ENCODE measurements around the gene ADAM20. TPM values are rescaled to one million over a fixed set of nuclear protein-coding genes. Genes with fewer than 3 reads are reported as not detected.
"Not testable (repeated sequence)": the region's sequence is repeated elsewhere in the genome, so short reads cannot be mapped to it uniquely, and the experiment has no call there.

ADAM20 gene
- total and polyA plus RNA-seq, 2 donors (not counting 1 experiment from before 2014, with no cell fraction given), result 0.02 to 1.2 TPM

DNA sequence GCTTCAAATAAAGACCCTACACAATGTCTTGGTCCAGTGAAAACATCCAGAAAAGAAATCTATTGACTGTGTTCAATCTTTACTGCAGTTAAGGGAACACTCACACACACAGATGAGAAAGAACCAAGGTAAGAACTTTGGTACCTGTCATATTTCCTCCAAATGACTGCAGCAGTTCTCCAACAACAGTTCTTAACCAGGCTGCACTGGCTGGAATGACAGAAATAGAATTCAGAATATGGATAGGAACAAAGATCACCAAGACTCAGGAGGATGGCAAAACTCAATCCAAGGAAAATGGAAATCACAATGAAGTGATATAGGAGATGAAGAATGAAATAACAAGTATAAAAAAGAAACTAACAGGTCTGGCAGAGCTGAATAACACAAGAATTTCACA, 36.6 kb downstream of the ADAM20 start:
- Histone ChIP-seq H3K4me2 (ENCODE audit: extremely low read depth, insufficient read depth, low read length) (no peak overlapping the region), H2AFZ (ENCODE audit: low read length) (no peak overlapping the region), H3K9me3 (ENCODE audit: control insufficient read depth, insufficient read depth, low read depth, low read length) (no peaks in the 10 kb centered on the region), H4K20me1 (ENCODE audit: control insufficient read depth, extremely low read depth, insufficient read depth, low read length) (no peaks in the 10 kb centered on the region), H3K9ac (ENCODE audit: insufficient read depth, low read length) (no peak overlapping the region), H3K27ac (ENCODE audit: insufficient read depth, low read length) (no peak overlapping the region), H3K4me1 (ENCODE audit: control insufficient read depth, extremely low read depth, insufficient read depth, low read length) (no peaks in the 10 kb centered on the region), H3K27me3 (ENCODE audit: control insufficient read depth, insufficient read depth, low read length) (no peaks in the 10 kb centered on the region), H3K36me3 (ENCODE audit: control insufficient read depth, insufficient read depth, low read length) (no peaks in the 10 kb centered on the region), H3K4me3 (replicated peaks in 1 of 4; ENCODE audit: control extremely low read depth in 1 of 4, insufficient read depth in 1 of 4, low read depth in 3 of 4, low read length in 4 of 4) (no peak overlapping the region), H3K79me2 (ENCODE audit: control insufficient read depth, insufficient read depth, low read length) (no peaks in the 10 kb centered on the region)
- TF ChIP-seq, protein P1, sequence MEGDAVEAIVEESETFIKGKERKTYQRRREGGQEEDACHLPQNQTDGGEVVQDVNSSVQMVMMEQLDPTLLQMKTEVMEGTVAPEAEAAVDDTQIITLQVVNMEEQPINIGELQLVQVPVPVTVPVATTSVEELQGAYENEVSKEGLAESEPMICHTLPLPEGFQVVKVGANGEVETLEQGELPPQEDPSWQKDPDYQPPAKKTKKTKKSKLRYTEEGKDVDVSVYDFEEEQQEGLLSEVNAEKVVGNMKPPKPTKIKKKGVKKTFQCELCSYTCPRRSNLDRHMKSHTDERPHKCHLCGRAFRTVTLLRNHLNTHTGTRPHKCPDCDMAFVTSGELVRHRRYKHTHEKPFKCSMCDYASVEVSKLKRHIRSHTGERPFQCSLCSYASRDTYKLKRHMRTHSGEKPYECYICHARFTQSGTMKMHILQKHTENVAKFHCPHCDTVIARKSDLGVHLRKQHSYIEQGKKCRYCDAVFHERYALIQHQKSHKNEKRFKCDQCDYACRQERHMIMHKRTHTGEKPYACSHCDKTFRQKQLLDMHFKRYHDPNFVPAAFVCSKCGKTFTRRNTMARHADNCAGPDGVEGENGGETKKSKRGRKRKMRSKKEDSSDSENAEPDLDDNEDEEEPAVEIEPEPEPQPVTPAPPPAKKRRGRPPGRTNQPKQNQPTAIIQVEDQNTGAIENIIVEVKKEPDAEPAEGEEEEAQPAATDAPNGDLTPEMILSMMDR (conservative IDR thresholded peaks at IDR 0.05 in 1 of 2, IDR thresholded peaks at IDR 0.05 in 1 of 2; ENCODE audit: low read depth in 1 of 2, low read length in 2 of 2), result no peak
- no peak for TF ChIP-seq EZH2 (IDR thresholded peaks at IDR 0.05; ENCODE audit: low read length, missing control alignments)
- DNase-seq (ENCODE audit: low read depth in 2 of 2), result no peak

- Histone ChIP-seq H3K4me1 (ENCODE audit: control insufficient read depth, extremely low read depth, insufficient read depth, low read length) (no peaks in the 10 kb centered on the region), H3K4me3 (replicated peaks in 1 of 4; ENCODE audit: control extremely low read depth in 1 of 4, insufficient read depth in 1 of 4, low read depth in 3 of 4, low read length in 4 of 4) (no peak overlapping the region), H3K27me3 (ENCODE audit: control insufficient read depth, insufficient read depth, low read length) (no peaks in the 10 kb centered on the region), H4K20me1 (ENCODE audit: control insufficient read depth, extremely low read depth, insufficient read depth, low read length) (no peaks in the 10 kb centered on the region), H3K79me2 (ENCODE audit: control insufficient read depth, insufficient read depth, low read length) (no peaks in the 10 kb centered on the region), H2AFZ (ENCODE audit: low read length) (no peak overlapping the region), H3K9me3 (ENCODE audit: control insufficient read depth, insufficient read depth, low read depth, low read length) (no peaks in the 10 kb centered on the region), H3K27ac (ENCODE audit: insufficient read depth, low read length) (no peak overlapping the region), H3K9ac (ENCODE audit: insufficient read depth, low read length) (no peak overlapping the region), H3K36me3 (ENCODE audit: control insufficient read depth, insufficient read depth, low read length) (no peaks in the 10 kb centered on the region), H3K4me2 (ENCODE audit: extremely low read depth, insufficient read depth, low read length) (no peak overlapping the region)
- no peak for DNase-seq (ENCODE audit: low read depth in 2 of 2)
- TF ChIP-seq, protein P1 (conservative IDR thresholded peaks at IDR 0.05 in 1 of 2, IDR thresholded peaks at IDR 0.05 in 1 of 2; ENCODE audit: low read depth in 1 of 2, low read length in 2 of 2), result no peak
- TF ChIP-seq EZH2 (IDR thresholded peaks at IDR 0.05; ENCODE audit: low read length, missing control alignments), result no peak
Observed at GRCh38 chr14:70489579-70490200, 45.1 kb downstream of the ADAM20 start.

DNA sequence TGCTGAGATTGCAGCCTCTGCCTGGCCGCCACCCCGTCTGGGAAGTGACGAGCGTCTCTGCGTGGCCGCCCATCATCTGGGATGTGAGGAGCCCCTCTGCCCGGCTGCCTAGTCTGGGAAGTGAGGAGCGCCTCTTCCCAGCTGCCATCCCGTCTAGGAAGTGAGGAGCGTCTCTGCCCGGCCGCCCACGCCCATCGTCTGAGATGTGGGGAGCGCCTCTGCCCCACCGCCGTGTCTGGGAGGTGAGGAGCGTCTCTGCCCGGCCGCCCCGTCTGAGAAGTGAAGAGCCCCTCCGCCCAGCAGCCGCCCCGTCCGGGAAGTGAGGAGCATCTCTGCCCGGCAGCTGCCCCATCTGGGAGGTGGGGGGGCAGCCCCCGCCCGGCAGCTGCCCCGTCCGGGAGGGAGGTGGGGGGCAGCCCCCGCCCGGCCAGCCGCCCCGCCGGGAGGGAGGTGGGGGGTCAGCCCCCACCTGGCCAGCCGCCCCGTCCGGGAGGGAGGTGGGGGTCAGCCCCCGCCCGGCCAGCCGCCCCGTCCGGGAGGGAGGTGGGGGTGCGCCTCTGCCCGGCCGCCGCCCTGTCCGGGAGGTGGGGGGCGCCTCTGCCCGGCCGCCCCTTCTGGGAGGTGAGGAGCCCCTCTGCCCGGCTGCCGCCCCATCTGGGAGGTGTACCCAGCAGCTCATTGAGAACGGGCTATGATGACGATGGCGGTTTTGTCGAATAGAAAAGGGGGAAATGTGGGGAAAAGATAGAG, 57.3 kb downstream of the ADAM20 start:
- H3K9me3 ChIP-seq (ENCODE audit: control insufficient read depth, insufficient read depth, low read depth, low read length); H3K27me3 ChIP-seq (ENCODE audit: control insufficient read depth, insufficient read depth, low read length); H3K4me1 ChIP-seq (ENCODE audit: control insufficient read depth, extremely low read depth, insufficient read depth, low read length); H3K4me2 ChIP-seq (ENCODE audit: extremely low read depth, insufficient read depth, low read length); H3K79me2 ChIP-seq (ENCODE audit: control insufficient read depth, insufficient read depth, low read length); DNase-seq (ENCODE audit: low read depth in 2 of 2); H3K9ac ChIP-seq (ENCODE audit: insufficient read depth, low read length); H4K20me1 ChIP-seq (ENCODE audit: control insufficient read depth, extremely low read depth, insufficient read depth, low read length); H3K4me3 ChIP-seq (replicated peaks in 1 of 4; ENCODE audit: control extremely low read depth in 1 of 4, insufficient read depth in 1 of 4, low read depth in 3 of 4, low read length in 4 of 4); H2AFZ ChIP-seq (ENCODE audit: low read length); H3K36me3 ChIP-seq (ENCODE audit: control insufficient read depth, insufficient read depth, low read length); H3K27ac ChIP-seq (ENCODE audit: insufficient read depth, low read length): not testable (repeated sequence)

DNA sequence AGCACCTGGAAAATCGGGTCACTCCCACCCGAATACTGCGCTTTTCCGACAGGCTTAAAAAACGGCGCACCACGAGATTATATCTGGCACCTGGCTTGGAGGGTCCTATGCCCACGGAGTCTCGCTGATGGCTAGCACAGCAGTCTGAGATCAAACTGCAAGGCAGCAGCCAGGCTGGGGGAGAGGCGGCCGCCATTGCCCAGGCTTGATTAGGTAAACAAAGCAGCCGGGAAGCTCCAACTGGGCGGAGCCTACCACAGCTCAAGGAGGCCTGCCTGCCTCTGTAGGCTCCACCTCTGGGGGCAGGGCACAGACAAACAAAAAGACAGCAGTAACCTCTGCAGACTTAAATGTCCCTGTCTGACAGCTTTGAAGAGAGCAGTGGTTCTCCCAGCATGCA, 59.3 kb downstream of the ADAM20 start:
- not testable (repeated sequence) for H3K79me2 ChIP-seq (ENCODE audit: control insufficient read depth, insufficient read depth, low read length); H4K20me1 ChIP-seq (ENCODE audit: control insufficient read depth, extremely low read depth, insufficient read depth, low read length); DNase-seq (ENCODE audit: low read depth in 2 of 2); H3K27ac ChIP-seq (ENCODE audit: insufficient read depth, low read length); H3K4me2 ChIP-seq (ENCODE audit: extremely low read depth, insufficient read depth, low read length); H3K9me3 ChIP-seq (ENCODE audit: control insufficient read depth, insufficient read depth, low read depth, low read length); H3K9ac ChIP-seq (ENCODE audit: insufficient read depth, low read length); H3K4me1 ChIP-seq (ENCODE audit: control insufficient read depth, extremely low read depth, insufficient read depth, low read length); H2AFZ ChIP-seq (ENCODE audit: low read length); H3K4me3 ChIP-seq (replicated peaks in 1 of 4; ENCODE audit: control extremely low read depth in 1 of 4, insufficient read depth in 1 of 4, low read depth in 3 of 4, low read length in 4 of 4); H3K27me3 ChIP-seq (ENCODE audit: control insufficient read depth, insufficient read depth, low read length); H3K36me3 ChIP-seq (ENCODE audit: control insufficient read depth, insufficient read depth, low read length)

Data from fibroblast of lung (primary cell).